Amniotic stem cell (primary cell): ENCODE measurements around the gene STIMATE.

Experiments
- DNase-seq: peaks from one replicate; lab custom pipeline; 2025; lab: John Stamatoyannopoulos, UW

STIMATE gene

DNA sequence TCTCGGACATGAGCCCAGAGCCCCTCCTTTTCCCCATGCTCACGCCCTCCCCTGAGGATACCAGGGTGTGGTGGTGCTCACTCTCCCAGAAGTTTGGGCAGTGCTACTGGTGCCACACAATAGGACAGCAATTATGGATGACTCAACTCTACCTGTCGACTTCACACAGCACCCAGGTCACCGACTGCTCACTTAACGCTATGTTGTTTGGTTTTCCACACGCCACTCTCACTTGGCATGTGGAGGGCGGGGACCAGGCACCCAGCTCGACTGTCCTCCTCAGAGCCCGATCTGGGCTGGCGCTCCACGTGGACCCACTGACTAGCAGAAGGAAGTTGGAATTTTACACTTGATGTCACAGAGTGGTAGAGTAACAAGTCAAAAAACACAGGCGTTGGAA lies 30.9 kb downstream of the STIMATE start:
- DNase-seq = no peak

DNA sequence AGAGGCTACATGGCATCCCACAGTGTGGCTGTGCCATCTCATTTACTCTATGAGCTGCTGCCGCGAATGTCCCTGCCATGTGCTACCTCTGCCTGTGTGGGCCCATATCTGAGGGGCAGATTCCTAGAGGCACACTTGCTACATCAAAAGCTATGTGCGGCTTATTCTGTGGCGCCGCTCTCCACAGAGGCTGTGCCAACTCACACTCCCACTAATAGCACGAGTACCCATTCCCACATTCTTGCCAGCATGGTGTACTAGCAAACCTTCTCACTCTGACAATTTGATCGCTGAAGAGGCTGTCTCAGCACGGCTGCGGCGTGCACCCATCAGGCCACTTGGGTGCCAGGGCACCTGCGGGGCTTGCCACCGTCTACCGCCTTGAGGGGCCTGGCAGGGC lies 31.4 kb downstream of the STIMATE start:
- DNase-seq = no peak

DNA sequence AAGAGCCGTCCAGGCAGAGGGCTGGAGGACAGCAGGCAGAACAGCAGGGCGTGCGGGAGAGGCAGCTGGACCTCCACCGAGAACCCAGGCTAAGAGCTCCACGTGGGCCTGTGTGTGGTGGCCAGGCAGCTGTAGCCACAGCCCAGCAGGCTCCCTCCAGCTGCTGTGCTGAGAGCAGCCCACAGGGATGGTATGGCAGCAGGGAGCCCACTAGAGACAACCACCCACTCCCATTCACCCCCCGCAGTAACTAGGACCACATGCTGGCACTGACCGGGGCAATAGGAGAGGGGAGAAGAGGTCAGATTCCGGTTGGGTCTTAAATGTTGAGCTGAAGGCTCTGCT lies 37.0 kb downstream of the STIMATE start:
- no peak for DNase-seq

GRCh38 chr3:52859686-52860423 lies 37.5 kb downstream of the STIMATE start:
- no peak for DNase-seq

- no peak for DNase-seq
Measured at GRCh38 chr3:52857864-52858263, 39.5 kb downstream of the STIMATE start.

DNA sequence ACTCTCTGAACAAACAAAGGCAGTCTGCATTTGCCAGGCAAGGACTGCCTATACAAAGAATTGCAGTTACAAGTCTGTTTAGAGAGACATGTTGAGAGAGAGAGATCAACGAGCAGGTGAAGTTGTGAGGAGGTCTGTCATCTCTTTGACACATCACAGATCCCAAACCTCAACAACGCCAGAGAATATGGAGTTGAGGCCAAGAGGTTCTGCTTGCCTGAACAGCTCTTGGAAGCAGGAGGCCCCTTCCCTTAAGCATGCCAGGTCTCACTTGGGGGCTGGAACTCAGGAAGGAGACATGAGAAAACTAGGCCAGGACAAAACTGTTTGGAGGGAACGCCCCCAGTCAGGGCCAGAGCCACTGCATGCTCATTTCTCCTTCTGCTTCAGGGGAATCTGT lies 40.2 kb downstream of the STIMATE start:
- no peak for DNase-seq

DNA sequence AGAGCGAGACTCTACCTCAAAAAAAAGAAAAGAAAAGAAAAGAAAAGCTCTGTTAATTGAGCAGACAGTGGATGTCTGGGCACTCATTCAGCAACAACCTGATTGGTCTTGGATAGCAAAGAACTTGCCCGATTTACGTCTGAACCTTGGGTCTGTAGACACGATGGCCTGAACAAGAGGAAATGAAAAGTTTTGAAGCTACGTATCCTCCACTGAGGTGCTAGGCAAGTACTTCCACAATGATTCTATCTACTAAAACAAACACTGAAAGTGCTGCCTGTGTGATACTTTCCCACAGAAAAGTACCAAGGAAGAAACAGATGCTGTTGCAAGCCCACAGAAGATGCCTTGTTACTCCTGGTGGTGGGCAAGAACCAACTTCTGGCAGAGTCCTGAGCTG lies 40.7 kb downstream of the STIMATE start:
- no peak for DNase-seq

- DNase-seq = no peak
Measured at GRCh38 chr3:52854013-52854412, 43.3 kb downstream of the STIMATE start.

DNA sequence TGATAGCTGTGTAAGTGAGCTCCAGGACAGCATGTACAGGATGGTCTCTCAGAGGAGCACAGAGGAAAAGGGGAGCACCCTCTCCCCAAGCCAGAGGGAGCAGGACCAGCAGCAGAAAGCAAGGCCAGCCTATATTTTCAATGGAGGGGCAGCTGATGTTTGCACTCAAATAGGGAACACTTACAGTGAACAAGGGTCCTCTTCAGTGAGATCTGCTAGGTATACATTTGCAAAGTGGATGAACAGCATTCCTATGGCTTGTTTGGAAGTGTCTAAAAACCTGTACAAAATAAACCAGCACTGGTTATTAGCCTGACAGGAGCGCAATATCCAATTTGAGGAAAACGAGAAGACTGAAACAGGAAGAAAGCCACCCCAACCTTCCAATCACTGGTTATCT lies 44.9 kb downstream of the STIMATE start:
- DNase-seq = no peak

- no peak for DNase-seq
Measured at GRCh38 chr3:52851348-52851747, 46.0 kb downstream of the STIMATE start.

DNA sequence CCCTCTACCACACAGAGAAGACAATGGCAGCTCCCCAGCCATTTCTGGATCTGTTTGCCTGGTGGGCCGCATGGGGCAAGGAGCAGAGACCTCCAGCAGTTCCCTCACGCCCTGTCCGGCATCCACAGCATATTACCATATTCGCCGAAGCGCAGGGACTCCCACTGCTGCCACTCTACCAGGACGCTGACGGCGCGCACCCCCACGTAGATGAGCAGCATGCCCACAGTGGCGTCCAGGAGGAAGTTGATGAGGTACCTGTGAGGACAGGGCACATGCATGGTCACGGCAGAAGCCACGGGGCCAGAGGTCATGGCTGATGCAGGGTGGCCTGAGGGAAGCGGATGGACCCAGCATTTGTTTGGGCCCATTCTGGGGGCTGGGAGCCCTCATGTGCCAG lies 47.7 kb downstream of the STIMATE start:
- DNase-seq = no peak

GRCh38 chr3:52848617-52849016 lies 48.7 kb downstream of the STIMATE start:
- DNase-seq = peak; percentile 15

DNA sequence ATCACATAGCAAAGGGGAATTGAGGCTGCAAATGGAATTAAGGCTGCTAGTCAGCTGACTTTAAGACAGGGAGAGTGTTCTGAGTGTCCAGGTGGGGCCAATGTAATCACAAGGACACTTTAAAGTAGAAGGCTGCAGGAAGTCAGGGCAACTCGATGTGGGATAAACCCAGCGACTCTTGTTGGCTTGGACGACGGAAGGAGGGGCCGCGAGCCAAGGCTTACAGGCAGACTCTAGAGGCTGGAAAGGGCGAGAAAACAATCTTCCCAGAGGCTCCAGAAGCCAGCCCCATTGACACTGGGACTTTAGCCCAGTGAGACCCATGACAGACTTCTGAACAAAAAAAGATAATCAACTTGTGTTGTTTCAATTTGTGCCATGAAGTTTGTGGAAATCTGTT lies 49.6 kb downstream of the STIMATE start:
- DNase-seq = no peak

DNA sequence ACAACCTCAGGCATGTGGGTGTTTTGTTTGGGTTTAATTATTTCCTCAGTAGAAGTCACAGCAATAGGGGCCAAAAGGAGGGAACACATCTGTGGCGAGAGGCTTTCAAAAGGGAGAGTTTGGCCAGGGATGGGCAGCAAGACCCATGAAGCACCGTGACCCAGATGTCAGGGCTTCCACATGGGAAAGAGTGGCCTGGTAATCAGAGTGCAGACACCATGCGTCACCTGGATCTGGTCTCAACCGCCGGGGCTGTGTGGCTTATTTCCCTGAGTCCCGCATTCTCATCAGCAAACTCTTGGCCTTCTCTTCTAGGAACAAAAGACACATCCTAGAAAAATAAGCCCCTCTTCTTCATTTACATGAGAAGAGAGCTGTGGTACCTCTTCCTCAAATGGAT lies 50.1 kb downstream of the STIMATE start:
- DNase-seq = no peak

DNA sequence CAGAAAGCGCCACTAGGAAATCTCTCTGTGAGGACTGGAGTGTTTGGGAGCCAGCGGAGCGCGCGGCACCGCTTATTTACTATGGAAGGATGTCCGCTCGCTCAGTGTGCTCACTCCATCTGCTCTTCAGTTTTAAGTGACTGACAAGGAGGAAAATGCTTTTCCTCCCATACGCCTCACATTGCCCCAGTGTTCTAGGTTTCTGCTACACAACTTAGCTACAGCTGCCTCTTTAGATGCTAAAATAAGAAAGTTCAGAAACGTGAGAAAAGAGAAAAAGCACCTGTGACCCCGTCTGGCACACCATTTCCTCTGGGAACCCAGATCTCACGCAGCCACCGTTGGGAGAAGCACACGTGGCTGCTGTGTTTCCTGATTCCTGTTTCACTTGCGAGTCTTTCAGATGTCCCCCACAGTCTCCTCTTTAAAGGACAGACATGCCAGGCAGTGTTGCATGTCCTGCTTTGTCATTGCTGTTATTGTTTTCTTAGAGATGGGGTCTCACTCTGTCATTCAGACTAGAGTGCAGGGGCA lies 50.8 kb downstream of the STIMATE start:
- no peak for DNase-seq

DNA sequence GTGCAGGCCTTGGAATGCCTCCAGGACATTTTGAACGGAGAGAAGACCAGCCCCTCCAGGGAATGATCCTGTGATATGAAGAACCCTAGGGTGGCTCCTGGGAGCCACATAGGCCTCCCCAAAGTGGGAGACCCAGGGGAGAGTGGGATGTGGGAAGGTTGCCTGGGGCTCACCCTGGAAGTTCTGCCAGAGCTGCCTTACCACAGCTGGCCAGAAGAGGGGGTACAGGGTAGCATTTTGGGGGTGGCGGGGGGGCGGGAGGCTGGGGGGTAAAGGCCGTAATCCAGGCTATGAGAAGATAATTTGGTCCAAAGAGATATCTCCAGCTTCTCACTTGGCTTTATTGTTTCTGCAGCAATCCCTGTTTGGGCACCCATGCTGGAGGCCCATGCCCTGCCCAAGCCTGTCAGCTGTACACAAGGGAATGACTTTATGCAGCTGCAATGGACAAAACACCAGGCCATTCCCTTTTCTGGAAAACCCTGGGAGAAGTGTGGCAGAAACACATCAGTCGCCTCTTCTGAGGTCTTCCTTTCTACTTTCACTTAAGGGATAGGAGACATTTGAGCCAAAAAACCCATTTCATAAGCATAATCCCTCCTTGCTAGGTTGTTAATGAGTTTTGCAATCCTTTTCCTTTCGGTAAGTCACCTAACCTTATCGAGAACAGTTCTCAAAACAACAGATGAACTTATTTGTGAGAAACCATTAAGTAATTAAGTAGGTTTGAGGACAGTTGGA lies 51.5 kb downstream of the STIMATE start:
- no peak for DNase-seq

DNA sequence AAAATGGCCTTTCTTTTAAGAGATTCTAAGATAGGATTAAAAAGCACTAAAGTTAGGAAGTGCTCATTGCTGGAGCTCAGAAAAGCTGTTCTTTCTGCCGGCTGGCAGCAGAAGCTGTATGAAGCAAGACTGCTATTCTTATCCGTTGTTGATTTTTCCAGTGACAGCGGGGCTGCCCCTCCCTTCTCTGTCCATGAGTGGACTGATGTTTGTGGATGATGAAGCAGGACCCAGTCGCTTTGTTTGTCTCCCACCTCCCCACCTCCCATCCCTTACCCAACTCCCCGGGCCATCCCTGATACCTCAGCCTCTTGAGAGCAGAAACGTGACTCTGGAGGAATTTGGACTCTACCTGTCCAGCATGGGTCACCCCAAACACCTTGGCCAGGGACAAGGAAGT lies 52.2 kb downstream of the STIMATE start:
- no peak for DNase-seq

DNA sequence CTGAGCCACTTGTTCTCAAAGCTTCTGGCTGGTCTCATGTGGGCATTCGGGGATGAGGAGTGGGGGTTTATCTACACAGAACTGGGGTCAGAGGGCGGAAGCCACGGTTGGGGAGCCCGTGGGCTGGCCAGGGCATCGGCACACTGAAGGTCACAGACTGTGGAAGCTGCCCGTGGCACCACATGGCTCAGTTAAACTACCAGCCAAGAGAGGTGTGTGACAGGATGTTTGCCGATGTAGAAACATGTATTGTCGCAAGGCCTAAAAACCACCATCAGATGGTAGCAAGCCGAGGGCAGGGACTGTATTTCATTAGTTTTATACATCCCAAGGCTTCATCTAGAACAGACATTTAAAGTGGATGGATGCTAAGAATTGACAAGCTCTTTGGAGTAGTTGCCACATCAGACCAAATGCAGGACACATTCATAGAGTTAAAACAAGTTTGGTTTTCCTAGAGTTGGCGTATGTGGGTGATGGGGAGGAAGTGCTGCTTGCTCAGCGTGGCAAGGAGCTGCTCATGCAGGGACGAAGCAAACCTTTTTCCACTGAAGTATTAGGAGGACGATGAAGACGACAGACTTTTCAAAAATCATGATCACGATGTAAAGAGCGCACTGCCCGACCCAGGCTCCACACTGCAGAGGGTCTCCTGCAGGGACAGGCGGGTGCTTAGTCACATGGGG lies 52.9 kb downstream of the STIMATE start:
- DNase-seq = no peak

DNA sequence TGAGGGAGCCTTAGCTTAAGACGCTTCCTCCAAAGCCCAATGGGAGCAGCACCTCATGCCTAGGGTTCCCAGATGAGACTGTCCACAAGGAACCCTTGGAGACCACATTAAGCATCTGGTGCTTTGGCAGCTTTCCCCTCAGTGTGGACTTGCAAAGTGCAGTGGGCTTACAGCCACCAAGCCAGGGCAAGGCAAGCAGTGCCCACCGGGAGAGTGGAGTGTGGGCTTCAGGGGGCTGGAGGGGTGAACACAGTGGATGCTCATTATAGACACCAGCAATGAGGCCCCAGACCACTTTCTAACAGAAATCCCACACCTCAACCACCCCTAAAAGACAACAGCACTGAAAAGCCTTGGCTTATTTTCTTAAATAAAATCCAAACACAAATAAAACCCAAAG lies 53.5 kb downstream of the STIMATE start:
- no peak for DNase-seq

GRCh38 chr3:52843108-52843865 lies 54.1 kb downstream of the STIMATE start:
- no peak for DNase-seq

- DNase-seq = no peak
Measured at GRCh38 chr3:52842424-52842823, 54.9 kb downstream of the STIMATE start.

- no peak for DNase-seq
Measured at GRCh38 chr3:52841981-52842340, 55.4 kb downstream of the STIMATE start.
